Astrocyte (in vitro differentiated cells and primary cell): ENCODE results near the gene TBPL2.

Experiments
- EZH2 ChIP-seq: IDR thresholded peaks from 2 replicates; pipeline ENCODE4 v1.6.1; 2012; ENCODE audit warnings: mild to moderate bottlenecking, low read length, inconsistent platforms; ENCODE audit not compliant: insufficient read depth
- TF ChIP-seq, protein P1 (sequence below): IDR thresholded peaks from 2 replicates; pipeline ENCODE4 v1.5.1; 2011; ENCODE audit warnings: low read depth, mild to moderate bottlenecking, inconsistent platforms, low read length, moderate library complexity; ENCODE audit not compliant: insufficient read depth

DNA sequence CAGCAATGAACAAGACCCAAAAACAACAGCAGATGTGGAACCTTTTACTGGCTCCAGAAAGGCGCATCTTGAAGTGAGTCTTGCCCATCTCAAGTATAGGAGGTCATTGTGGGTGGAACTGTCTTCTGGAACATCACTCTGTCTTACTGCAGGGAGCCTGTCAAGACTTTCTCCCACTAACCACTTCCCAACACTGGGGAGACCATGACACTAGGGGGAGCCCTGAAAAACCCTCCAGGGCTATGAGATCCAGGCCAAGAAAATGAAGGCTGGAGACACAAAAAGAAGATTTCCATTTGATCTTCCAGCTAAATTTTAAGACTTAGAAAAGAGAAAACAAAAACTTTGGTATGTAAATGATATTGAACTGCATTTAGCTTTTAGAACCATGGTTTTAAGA, 15.3 kb downstream of the TBPL2 start:
- TF ChIP-seq, protein P1, sequence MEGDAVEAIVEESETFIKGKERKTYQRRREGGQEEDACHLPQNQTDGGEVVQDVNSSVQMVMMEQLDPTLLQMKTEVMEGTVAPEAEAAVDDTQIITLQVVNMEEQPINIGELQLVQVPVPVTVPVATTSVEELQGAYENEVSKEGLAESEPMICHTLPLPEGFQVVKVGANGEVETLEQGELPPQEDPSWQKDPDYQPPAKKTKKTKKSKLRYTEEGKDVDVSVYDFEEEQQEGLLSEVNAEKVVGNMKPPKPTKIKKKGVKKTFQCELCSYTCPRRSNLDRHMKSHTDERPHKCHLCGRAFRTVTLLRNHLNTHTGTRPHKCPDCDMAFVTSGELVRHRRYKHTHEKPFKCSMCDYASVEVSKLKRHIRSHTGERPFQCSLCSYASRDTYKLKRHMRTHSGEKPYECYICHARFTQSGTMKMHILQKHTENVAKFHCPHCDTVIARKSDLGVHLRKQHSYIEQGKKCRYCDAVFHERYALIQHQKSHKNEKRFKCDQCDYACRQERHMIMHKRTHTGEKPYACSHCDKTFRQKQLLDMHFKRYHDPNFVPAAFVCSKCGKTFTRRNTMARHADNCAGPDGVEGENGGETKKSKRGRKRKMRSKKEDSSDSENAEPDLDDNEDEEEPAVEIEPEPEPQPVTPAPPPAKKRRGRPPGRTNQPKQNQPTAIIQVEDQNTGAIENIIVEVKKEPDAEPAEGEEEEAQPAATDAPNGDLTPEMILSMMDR, result no peak
- TF ChIP-seq EZH2, result no peak
